Right lobe of liver (tissue), 4 donors: ENCODE results near the gene TGM4.

ENCODE experiments used
- CTCF ChIP-seq, 4 donors: fragments of 200-600 bp in 3 of 4; fragments of 450-650 bp in 1 of 4; IDR thresholded peaks; one replicate each; pipeline versions ENCODE4 v1.5.1 to v1.8.0; 2016 to 2022; ENCODE audit warnings: antibody characterized with exemption in 4 of 4, mild to moderate bottlenecking in 2 of 4
- POLR2A ChIP-seq: fragments of 450-650 bp; IDR thresholded peaks from one replicate; pipeline ENCODE4 v1.6.1; 2017; ENCODE audit warnings: antibody characterized with exemption, mild to moderate bottlenecking
- donor health status: DM: no; HTN: no; CAD: no.
- donor health status: DM: no; HTN: no; CAD: no.
- donor health status: DM: no; HTN: yes; CAD: no.

- no peak for TF ChIP-seq CTCF (IDR thresholded peaks at IDR 0.05)
- no peak for TF ChIP-seq POLR2A
Measured at GRCh38 chr3:44860117-44860516, 14.3 kb upstream of the TGM4 start.
